Measurements from ENCODE around the gene TBXAS1. TPM values are rescaled to one million over a fixed set of nuclear protein-coding genes. Genes with fewer than 3 reads are reported as not detected.

TBXAS1 gene
- polyA plus RNA-seq, 2 of the 4 experiments (the other 2 are of a cell fraction): 8.8 to 11.6 TPM

DNA sequence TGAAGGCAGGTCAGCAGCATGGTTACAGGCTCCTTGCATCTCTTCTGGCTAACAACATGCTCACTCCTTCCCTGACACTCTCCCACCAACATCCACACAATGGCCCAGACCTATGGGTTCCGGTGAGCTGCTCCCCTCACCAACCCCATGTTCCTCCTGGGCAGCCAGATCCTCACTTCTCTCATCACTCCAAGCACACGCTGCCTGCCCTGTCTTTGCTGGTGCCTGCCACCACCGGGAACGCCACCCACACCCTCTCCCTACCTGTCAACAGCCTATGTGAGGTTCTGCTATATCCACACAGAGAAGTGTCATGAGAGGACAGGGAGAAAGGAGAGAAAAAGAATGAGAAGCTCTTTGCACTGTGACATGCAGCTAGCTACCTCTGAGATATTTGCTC lies 219.1 kb downstream of the TBXAS1 start (continued):
- TF ChIP-seq FOSL2 (IDR thresholded peaks at IDR 0.05): no peak
- TF ChIP-seq FOSL2 (CRISPR knock-in tag; IDR thresholded peaks at IDR 0.05): no peak
- no peak for TF ChIP-seq ESRRA (IDR thresholded peaks at IDR 0.05; ENCODE audit: borderline replicate concordance, low read length)

DNA sequence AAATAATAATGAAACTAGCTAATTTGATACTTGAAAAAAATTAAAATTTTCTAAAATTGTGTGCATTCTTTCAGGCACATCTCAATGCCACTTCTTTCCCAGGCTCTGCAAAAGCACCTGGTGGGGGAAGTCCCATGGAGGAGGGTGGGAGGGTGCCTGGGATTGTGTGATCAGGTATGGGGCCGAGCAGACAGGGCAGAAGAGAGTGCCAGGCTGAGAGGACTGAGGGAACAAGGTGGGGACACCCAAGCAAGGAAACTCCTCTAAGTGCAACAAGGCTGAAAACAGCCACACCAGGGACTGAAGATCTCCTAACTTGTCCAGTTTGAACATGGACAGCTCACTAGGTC lies 219.9 kb downstream of the TBXAS1 start:
- H3K4me2 ChIP-seq: no peak overlapping the region
- FAIRE-seq (no peak), DNase-seq (ENCODE audit: low read depth in 1 of 2, low spot score in 1 of 2) (no peak), ATAC-seq (no peak)
- WGBS (ENCODE audit: missing lambda C conversion rate): 3% methylated on average over 1 of the region's 1 CpG
- no peaks in the 10 kb centered on the region for H3K9me3 ChIP-seq
- TF ChIP-seq, protein P1, sequence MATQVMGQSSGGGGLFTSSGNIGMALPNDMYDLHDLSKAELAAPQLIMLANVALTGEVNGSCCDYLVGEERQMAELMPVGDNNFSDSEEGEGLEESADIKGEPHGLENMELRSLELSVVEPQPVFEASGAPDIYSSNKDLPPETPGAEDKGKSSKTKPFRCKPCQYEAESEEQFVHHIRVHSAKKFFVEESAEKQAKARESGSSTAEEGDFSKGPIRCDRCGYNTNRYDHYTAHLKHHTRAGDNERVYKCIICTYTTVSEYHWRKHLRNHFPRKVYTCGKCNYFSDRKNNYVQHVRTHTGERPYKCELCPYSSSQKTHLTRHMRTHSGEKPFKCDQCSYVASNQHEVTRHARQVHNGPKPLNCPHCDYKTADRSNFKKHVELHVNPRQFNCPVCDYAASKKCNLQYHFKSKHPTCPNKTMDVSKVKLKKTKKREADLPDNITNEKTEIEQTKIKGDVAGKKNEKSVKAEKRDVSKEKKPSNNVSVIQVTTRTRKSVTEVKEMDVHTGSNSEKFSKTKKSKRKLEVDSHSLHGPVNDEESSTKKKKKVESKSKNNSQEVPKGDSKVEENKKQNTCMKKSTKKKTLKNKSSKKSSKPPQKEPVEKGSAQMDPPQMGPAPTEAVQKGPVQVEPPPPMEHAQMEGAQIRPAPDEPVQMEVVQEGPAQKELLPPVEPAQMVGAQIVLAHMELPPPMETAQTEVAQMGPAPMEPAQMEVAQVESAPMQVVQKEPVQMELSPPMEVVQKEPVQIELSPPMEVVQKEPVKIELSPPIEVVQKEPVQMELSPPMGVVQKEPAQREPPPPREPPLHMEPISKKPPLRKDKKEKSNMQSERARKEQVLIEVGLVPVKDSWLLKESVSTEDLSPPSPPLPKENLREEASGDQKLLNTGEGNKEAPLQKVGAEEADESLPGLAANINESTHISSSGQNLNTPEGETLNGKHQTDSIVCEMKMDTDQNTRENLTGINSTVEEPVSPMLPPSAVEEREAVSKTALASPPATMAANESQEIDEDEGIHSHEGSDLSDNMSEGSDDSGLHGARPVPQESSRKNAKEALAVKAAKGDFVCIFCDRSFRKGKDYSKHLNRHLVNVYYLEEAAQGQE (IDR thresholded peaks at IDR 0.05): no peak
- TF ChIP-seq RFX5 (IDR thresholded peaks at IDR 0.05) (no peak), HOXB5 (CRISPR knock-in tag; IDR thresholded peaks at IDR 0.05) (no peak), NPAS2 (CRISPR knock-in tag; IDR thresholded peaks at IDR 0.05; ENCODE audit: borderline replicate concordance) (no peak), HDAC2 (IDR thresholded peaks at IDR 0.05) (no peak), CEBPB (IDR thresholded peaks at IDR 0.05) (no peak), FOSL2 (IDR thresholded peaks at IDR 0.05) (no peak), FOSL2 (CRISPR knock-in tag; IDR thresholded peaks at IDR 0.05) (no peak), EHF (CRISPR knock-in tag; IDR thresholded peaks at IDR 0.05) (no peak), NR3C1 (IDR thresholded peaks at IDR 0.05) (no peak), MAZ (IDR thresholded peaks at IDR 0.05; ENCODE audit: borderline replicate concordance, low read depth, low read length) (no peak), ATOH8 (CRISPR knock-in tag; IDR thresholded peaks at IDR 0.05; ENCODE audit: low read depth) (no peak), KDM1A (IDR thresholded peaks at IDR 0.05; ENCODE audit: low read depth) (no peak), MYC (IDR thresholded peaks at IDR 0.05; ENCODE audit: borderline replicate concordance, low read length) (no peak), ZNF302 (CRISPR knock-in tag; IDR thresholded peaks at IDR 0.05) (no peak), EHMT2 (IDR thresholded peaks at IDR 0.05; ENCODE audit: low read depth) (no peak), CBX8 (IDR thresholded peaks at IDR 0.05) (no peak)
- H3K4me3 ChIP-seq: no peak overlapping the region
- H3K4me1 ChIP-seq: peaks cover 10% of the 10 kb centered on the region; the same call in 1 of the 3 replicates
- H3K27ac ChIP-seq: no peak overlapping the region
- POLR2A ChIA-PET: no interaction called here
- CTCF ChIA-PET: interaction anchor here (1.8 kb wide), 1 partner anchor 10 kb away, joined by 4 read pairs; no protein-coding TSS in a partner anchor

DNA sequence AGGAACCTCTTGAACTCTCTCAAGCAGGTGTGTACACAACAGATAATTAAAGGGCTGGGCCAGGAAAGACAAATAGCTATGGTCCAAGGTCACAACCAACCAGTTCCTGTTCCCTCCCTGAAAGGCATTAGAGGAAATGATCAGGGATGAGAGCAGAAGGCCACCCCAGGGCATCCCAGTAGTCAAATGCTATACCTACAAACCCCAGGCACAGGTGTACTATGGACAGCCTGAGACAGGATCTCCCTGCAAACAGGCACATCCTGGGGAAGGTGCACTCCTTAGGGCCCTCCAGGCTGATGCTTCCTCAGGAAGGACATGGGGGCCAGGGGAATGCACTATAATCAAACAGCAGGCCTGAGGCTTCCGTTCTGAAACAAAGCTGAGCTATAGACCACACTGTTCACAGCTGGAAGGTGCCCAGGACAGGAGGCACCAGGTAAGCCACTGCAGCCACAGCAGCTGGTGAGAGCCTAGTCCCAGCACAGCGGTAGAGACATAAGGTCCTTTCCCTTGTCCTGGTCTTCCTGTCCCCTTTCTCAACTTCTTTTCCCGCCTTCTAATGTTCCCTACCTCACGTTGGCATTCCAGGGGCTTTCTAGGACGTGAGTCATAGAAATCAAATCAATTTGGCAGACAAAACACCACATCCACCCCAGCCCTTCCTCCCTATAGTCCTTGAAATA lies 220.4 kb downstream of the TBXAS1 start:
- Histone ChIP-seq H3K9me3 (no peaks in the 10 kb centered on the region), H3K27ac (no peak overlapping the region), H3K4me2 (no peak overlapping the region), H3K4me1 (peaks cover 10% of the 10 kb centered on the region; the same call in 1 of the 3 replicates), H3K4me3 (no peak overlapping the region)
- WGBS (ENCODE audit: missing lambda C conversion rate): 77% methylated on average over 5 of the region's 5 CpGs
- FAIRE-seq (no peak), DNase-seq (ENCODE audit: low read depth in 1 of 2, low spot score in 1 of 2) (no peak), ATAC-seq (no peak)
- ChIA-PET CTCF (interaction anchor here (1.8 kb wide), 1 partner anchor 10 kb away, joined by 4 read pairs; no protein-coding TSS in a partner anchor), POLR2A (no interaction called here)
- TF ChIP-seq HOXB13 (CRISPR knock-in tag; IDR thresholded peaks at IDR 0.05; ENCODE audit: low read depth): no peak
- TF ChIP-seq, protein P2, sequence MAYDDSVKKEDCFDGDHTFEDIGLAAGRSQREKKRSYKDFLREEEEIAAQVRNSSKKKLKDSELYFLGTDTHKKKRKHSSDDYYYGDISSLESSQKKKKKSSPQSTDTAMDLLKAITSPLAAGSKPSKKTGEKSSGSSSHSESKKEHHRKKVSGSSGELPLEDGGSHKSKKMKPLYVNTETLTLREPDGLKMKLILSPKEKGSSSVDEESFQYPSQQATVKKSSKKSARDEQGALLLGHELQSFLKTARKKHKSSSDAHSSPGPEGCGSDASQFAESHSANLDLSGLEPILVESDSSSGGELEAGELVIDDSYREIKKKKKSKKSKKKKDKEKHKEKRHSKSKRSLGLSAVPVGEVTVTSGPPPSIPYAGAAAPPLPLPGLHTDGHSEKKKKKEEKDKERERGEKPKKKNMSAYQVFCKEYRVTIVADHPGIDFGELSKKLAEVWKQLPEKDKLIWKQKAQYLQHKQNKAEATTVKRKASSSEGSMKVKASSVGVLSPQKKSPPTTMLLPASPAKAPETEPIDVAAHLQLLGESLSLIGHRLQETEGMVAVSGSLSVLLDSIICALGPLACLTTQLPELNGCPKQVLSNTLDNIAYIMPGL (CRISPR knock-in tag; IDR thresholded peaks at IDR 0.05; ENCODE audit: borderline replicate concordance): no peak
- TF ChIP-seq ESRRA (IDR thresholded peaks at IDR 0.05; ENCODE audit: borderline replicate concordance, low read length): no peak
- TF ChIP-seq ZFP36 (IDR thresholded peaks at IDR 0.05; ENCODE audit: borderline replicate concordance, partially characterized antibody): no peak
- no peak for TF ChIP-seq JUN (IDR thresholded peaks at IDR 0.05)
- TF ChIP-seq HOXB5 (CRISPR knock-in tag; IDR thresholded peaks at IDR 0.05): no peak
- no peak for TF ChIP-seq MAZ (IDR thresholded peaks at IDR 0.05; ENCODE audit: borderline replicate concordance, low read depth, low read length)
- no peak for TF ChIP-seq FOSL2 (IDR thresholded peaks at IDR 0.05)
- TF ChIP-seq FOSL2 (CRISPR knock-in tag; IDR thresholded peaks at IDR 0.05): no peak
- TF ChIP-seq CHD4 (IDR thresholded peaks at IDR 0.05; ENCODE audit: borderline replicate concordance): no peak
- no peak for TF ChIP-seq FOXS1 (CRISPR knock-in tag; IDR thresholded peaks at IDR 0.05)
- TF ChIP-seq, protein P3, sequence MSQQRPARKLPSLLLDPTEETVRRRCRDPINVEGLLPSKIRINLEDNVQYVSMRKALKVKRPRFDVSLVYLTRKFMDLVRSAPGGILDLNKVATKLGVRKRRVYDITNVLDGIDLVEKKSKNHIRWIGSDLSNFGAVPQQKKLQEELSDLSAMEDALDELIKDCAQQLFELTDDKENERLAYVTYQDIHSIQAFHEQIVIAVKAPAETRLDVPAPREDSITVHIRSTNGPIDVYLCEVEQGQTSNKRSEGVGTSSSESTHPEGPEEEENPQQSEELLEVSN (IDR thresholded peaks at IDR 0.05; ENCODE audit: borderline replicate concordance, low read depth): no peak
